Loucy (cell line): ENCODE data around the gene YWHAQ.
"Not testable (repeated sequence)": the region's sequence is repeated elsewhere in the genome, so short reads cannot be mapped to it uniquely, and the experiment has no call there.

Source experiments
- H2AFZ ChIP-seq: fragments of 200-600 bp; sonication (generic); 2 replicates; pipeline ENCODE4 v1.6.0; 2016; ENCODE audit warnings: antibody characterized with exemption, mild to moderate bottlenecking, low read length, moderate library complexity
- H3F3A ChIP-seq: fragments of 200-600 bp; 2 replicates; pipeline ENCODE4 v1.6.0; 2016; ENCODE audit warnings: antibody characterized with exemption, low read depth, mild to moderate bottlenecking
- H3K27me3 ChIP-seq: fragments of 200-600 bp; sonication (generic); 2 replicates; pipeline ENCODE4 v1.6.1; 2014; ENCODE audit warnings: low read length, mild to moderate bottlenecking; ENCODE audit not compliant: insufficient read depth, poor library complexity, severe bottlenecking
- H3K36me3 ChIP-seq: fragments of 200-600 bp; sonication (generic); 2 replicates; pipeline ENCODE4 v1.6.1; 2016; ENCODE audit warnings: low read length; ENCODE audit not compliant: insufficient read depth
- H3K4me1 ChIP-seq: fragments of 200-600 bp; sonication (generic); 2 replicates; pipeline ENCODE4 v1.5.1; 2014; ENCODE audit warnings: low read length, mild to moderate bottlenecking; ENCODE audit not compliant: insufficient read depth, poor library complexity, severe bottlenecking
- H3K4me2 ChIP-seq: fragments of 200-600 bp; sonication (generic); 2 replicates; pipeline ENCODE4 v1.6.0; 2014; ENCODE audit warnings: antibody characterized with exemption, low read length, low read depth, mild to moderate bottlenecking; ENCODE audit not compliant: poor library complexity, severe bottlenecking
- H3K4me3 ChIP-seq: fragments of 200-600 bp; sonication (generic); 2 replicates; pipeline ENCODE4 v1.5.1; 2014; ENCODE audit warnings: low read length, mild to moderate bottlenecking, mixed read lengths; ENCODE audit not compliant: poor library complexity, severe bottlenecking
- H3K79me2 ChIP-seq: fragments of 200-600 bp; sonication (generic); 2 replicates; pipeline ENCODE4 v1.6.1; 2014; ENCODE audit warnings: low read length; ENCODE audit not compliant: insufficient read depth
- H3K9ac ChIP-seq: fragments of 200-600 bp; sonication (generic); 2 replicates; pipeline ENCODE4 v1.6.0; 2014; ENCODE audit warnings: mild to moderate bottlenecking, low read depth, low read length, moderate library complexity; ENCODE audit not compliant: poor library complexity, severe bottlenecking
- H3K9me2 ChIP-seq: fragments of 200-600 bp; sonication (generic); replicated peaks from 2 replicates; pipeline ENCODE4 v1.6.1; 2016; ENCODE audit warnings: low read depth, low read length, mixed read lengths
- H3K9me3 ChIP-seq: fragments of 200-600 bp; sonication (generic); 2 replicates; pipeline ENCODE4 v1.6.1; 2014; ENCODE audit warnings: mild to moderate bottlenecking, antibody characterized with exemption, low read length, low read depth; ENCODE audit not compliant: insufficient read depth
- H4K20me1 ChIP-seq: fragments of 200-600 bp; sonication (generic); 2 replicates; pipeline ENCODE4 v1.6.0; 2014; ENCODE audit warnings: antibody characterized with exemption, low read length, mild to moderate bottlenecking; ENCODE audit not compliant: insufficient read depth, poor library complexity, severe bottlenecking
- CTCF ChIP-seq: fragments of 200-600 bp; sonication (generic); conservative IDR thresholded peaks from 2 replicates; pipeline ENCODE4 v1.5.1; 2014; ENCODE audit warnings: mild to moderate bottlenecking, antibody characterized with exemption, low read length
- EZH2phosphoT487 ChIP-seq: fragments of 200-600 bp; IDR thresholded peaks from 2 replicates; pipeline ENCODE4 v1.6.1; 2018; ENCODE audit warnings: antibody characterized with exemption, mild to moderate bottlenecking, moderate library complexity, borderline replicate concordance

YWHAQ gene

DNA sequence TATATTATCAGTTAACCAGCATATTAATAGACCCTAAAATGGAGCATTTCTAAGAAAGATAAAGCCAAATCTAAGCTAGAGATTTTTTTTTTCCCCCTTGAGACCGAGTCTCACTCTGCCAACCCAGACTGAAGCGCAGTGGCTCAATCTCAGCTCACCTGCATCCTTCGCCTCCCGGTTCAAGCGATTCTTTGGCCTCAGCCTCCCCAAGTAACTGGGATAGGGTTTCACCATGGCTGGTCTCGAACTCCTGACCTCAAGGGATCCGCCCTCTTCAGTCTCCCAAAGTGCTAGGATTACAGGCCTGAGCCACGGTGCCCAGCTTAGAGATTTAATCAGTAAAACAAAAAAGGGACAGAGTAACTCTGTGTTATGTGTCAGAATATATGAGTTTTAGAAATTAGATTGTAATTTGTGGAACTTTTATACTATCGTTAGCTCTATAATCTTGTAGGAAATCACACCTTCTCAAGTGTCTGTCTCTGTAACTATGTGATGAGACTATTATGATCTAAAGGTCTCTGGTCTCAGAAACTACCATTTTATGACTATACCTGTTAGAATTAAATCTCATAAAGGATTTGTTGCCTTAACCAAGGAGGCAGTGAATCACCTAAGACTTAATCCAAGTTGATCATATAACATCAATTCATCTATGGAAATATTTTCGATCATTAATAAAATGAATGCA, 34.0 kb downstream of the YWHAQ start:
- TF ChIP-seq EZH2phosphoT487 (no peak), CTCF (no peak)
- Histone ChIP-seq H3K9me2 (no peaks in the 10 kb centered on the region), H3K9me3 (peaks cover 13% of the 10 kb centered on the region; the same call in 1 of the 2 replicates), H2AFZ (no peak overlapping the region), H3K4me3 (no peak overlapping the region), H3K4me2 (no peak overlapping the region), H3K36me3 (peaks cover 56% of the 10 kb centered on the region), H3K9ac (no peak overlapping the region), H3K4me1 (no peaks in the 10 kb centered on the region), H3K79me2 (peaks cover 99% of the 10 kb centered on the region), H4K20me1 (peaks cover 87% of the 10 kb centered on the region), H3K27me3 (no peaks in the 10 kb centered on the region), H3F3A (no peaks in the 10 kb centered on the region)

DNA sequence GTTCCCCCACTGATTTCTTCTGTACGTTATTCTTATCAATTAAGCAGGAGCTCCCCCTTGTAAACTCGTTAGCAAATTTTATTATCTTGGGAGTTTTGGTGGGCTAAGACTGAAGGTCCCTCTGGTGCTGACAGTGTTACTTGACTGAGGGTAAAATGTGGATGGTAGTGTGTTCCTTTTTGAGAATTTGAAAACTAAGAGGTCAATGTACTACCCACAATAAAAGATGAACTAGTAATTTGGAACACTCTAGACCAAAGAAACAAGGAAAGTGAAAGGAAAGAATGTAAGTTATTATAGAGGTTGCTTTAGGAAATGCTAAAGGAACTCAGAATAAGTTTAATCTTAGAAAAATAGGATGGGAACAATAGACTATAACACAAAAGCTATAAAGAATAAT, 35.1 kb downstream of the YWHAQ start:
- H3F3A ChIP-seq, result no peaks in the 10 kb centered on the region
- no peak overlapping the region for H3K4me2 ChIP-seq
- peaks cover 13% of the 10 kb centered on the region; the same call in 1 of the 2 replicates for H3K9me3 ChIP-seq
- no peaks in the 10 kb centered on the region for H3K27me3 ChIP-seq
- no peak overlapping the region for H2AFZ ChIP-seq
- H3K9ac ChIP-seq, result no peak overlapping the region
- TF ChIP-seq CTCF (no peak), EZH2phosphoT487 (no peak)
- H3K4me3 ChIP-seq, result no peak overlapping the region
- H4K20me1 ChIP-seq, result peaks cover 88% of the 10 kb centered on the region
- H3K36me3 ChIP-seq, result peaks cover 56% of the 10 kb centered on the region
- peaks cover 99% of the 10 kb centered on the region for H3K79me2 ChIP-seq
- H3K9me2 ChIP-seq, result no peaks in the 10 kb centered on the region
- H3K4me1 ChIP-seq, result no peaks in the 10 kb centered on the region

GRCh38 chr2:9595256-9595655, 35.5 kb downstream of the YWHAQ start:
- H3K4me1 ChIP-seq, result not testable (repeated sequence)

More at GRCh38 chr2:9595256-9595655, 35.5 kb downstream of the YWHAQ start:
- not testable (repeated sequence) for H3K9ac ChIP-seq, H3K27me3 ChIP-seq, H3K4me2 ChIP-seq, H3F3A ChIP-seq, H2AFZ ChIP-seq, H3K4me3 ChIP-seq, H3K9me2 ChIP-seq
- Histone ChIP-seq H3K36me3 (peaks cover 56% of the 10 kb centered on the region), H3K9me3 (peaks cover 13% of the 10 kb centered on the region; the same call in 1 of the 2 replicates), H4K20me1 (peaks cover 88% of the 10 kb centered on the region), H3K79me2 (peaks cover 99% of the 10 kb centered on the region)
